Measurements from ENCODE around the gene NT5DC1.

The NT5DC1 gene

DNA sequence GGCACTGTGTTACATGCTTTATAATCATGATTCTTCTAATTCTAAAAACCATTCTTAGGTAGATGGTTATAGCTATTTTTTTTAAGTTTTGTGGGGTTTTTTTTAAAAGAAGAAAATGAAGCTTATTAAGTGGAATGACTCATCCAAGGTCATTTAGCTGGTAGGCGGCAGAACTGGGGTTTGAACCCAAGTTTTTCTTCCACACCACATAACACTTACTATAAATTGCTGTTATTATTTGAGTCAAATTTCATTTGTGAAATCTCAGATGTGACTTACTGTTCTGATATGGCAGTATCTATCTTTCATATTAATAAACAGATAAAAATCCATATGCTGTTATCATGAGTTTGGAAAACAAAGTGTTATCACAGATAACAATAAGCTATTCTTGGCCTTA is 35.7 kb downstream of the NT5DC1 start:
- no peak for DNase-seq (ENCODE audit: low read depth in 2 of 2, low spot score in 1 of 2)

DNA sequence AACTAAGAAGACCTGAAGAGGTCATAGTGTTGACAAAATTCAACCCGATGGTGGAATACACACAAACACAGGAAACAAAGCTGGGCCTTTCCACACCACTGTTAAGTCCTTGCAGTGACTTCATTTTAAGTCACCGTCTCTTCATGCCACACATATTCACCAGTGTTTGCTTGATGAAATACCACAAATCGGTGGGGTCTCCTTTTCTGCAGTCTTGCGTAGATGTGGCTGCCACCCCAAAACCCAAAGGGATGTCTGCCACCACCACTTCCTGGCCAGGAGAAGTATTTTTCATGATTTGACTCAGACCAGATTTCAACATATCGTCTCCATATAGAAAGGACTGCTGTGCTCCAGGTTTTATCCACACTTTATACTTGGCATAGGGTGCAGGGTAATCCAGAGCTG is 36.3 kb downstream of the NT5DC1 start:
- no peak for DNase-seq (ENCODE audit: low read depth in 2 of 2, low spot score in 1 of 2)

DNA sequence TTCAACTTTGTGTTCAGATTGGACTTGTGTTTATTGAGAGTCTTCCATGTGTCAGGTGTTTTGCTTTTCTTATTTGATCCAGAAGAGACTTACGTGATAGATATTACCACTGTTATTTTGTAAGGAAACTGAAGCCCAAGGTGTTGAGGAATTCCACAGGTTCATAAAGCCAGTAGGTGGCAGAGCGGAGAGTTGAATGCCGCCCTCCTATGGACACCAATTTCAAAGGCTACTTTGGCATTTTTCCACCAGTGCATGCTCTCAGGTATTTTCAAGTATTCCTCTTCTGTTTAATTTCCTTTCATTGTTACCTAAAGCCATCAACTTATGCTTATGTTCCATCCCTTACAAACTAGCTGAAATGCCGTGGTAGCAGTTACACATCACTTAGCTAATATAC is 39.3 kb downstream of the NT5DC1 start:
- no peak for DNase-seq (ENCODE audit: low read depth in 2 of 2, low spot score in 1 of 2)

DNA sequence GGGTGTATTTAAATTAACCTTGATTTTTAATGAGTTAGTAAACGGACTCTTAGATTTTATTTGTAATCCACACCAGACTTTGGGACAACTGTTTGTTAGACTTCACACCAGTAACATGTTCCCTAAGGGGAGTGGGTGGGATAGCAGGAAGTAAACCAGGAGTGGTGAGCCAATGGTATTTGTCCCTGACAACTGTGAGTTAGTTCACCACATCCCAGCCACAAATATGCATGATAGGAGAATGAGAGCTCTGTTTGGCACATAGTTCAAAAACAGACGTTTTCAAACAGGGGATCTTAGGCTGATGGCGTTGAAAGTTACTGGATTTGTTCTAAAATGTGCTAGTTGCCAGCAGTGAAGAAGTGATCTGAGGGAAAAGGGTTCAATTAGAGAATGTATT is 44.0 kb downstream of the NT5DC1 start:
- no peak for DNase-seq (ENCODE audit: low read depth in 2 of 2, low spot score in 1 of 2)

DNA sequence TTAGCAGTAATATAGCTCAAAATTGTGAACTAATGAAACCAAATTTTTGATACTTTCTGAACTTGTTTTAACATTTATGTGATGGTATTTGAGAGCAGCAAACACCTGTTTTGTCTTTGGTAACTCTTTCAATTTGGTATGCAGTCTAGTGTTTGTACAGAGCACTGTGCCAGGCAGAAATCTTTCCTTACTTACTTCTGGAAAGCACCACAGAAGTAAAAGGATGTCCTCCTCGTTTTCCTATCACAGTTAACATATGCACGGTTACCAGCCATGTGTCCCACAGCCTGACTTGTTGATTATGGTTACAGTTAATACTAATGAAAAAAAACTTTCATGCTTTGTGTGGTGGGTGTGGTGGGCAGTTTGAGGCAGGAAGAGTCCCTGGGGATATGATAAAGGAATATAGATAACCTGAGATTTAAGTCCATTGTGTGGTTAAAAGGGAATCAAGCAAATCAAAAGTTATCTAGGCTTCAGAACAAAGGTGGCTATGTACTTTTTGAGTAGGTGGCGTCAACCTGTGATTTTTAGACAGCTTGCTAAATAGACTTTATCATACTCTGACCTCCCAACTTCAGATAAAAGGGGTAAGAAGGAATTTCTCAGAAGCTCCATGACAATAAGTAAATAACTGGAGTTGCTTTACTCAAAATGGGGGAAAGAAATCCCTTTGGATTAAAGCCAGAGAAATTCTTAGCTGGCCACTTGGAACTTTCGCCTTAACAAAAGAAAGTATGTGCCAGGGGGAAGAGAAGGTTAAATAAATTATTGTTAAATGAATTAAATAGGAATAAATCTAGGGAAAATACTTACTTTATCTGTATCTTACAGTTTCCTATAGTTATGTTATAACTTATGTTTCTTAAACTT is 45.4 kb downstream of the NT5DC1 start:
- no peak for DNase-seq (ENCODE audit: low read depth in 2 of 2, low spot score in 1 of 2)

DNA sequence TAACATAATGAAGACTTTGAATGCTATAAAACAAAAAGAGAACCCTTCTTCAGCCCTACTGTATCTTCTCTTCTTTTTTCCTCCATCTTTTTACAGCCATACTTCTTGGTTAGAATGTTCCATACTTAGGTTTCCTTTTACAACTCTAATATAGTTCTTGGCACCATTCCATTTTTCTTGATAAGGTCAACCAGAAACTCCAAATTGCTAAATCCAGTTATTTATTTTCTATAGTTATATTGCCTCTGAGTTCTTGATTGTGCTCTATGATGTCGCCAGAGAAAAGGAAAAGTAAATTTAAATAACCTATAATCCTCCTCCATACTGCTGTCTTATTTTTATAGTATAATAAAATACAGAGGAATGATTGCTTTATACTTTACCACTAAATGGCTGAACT is 52.0 kb downstream of the NT5DC1 start:
- DNase-seq (ENCODE audit: low read depth in 2 of 2, low spot score in 1 of 2) = no peak

DNA sequence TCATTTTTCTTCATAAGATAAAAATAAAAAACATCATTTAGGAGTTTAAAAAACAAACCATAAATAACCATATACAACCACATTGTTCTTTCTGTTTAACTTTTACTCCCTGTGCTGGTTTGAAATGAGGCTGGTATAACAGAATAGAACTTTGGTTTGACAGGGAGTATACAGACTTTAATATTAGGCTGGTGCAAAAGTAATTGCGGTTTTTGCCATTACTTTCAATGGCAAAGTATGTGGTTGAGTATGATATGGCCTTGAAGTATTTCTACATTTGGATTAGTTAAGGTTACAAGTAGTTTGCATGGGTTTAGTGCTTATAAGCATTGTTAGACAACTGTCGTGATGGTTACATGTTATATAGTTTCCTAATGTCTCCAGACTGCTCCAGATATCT is 54.2 kb downstream of the NT5DC1 start:
- DNase-seq (ENCODE audit: low read depth in 2 of 2, low spot score in 1 of 2) = no peak

DNA sequence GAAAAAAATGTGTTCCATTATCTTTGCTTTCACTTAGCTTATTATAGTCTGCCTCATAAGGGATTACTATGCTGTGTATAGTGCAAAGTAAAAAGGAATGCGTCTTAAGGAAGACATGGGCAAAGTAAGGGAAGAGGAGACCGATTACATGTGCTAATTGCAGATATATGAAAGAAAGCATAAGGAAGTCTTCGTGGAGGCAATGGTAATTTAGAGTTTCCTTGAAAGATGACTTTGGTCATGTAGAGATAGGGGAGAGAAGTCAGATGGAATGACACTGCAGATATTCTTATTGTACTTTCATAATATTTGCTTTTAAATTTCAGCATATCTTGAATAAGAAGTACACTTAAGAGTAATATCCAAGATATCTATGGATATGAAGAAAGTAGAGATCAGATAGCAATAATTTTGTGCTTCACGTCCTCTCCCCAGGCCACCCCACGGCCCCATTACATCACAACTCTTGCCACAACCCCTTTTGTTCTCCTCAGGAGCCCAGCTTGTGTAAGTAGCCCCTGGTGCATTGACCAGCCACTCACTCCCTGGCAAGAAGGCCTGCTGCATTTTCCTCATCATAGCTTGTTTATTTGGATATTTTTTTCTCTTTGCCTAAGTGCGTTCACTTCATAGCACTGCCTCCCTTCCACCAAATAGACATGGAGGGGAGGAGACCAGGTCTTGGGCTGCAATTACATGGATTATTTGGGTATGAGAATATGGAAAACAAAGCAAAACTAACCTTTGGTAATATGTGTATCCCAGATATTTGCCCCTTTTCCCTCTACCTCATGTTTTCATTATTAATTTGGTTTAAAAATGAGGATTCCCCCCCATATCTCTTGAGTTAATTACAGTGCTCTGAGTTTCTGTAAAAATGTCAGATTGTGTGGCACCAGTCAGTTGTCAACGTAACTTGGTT is 56.0 kb downstream of the NT5DC1 start:
- DNase-seq (ENCODE audit: low read depth in 2 of 2, low spot score in 1 of 2) = no peak

DNA sequence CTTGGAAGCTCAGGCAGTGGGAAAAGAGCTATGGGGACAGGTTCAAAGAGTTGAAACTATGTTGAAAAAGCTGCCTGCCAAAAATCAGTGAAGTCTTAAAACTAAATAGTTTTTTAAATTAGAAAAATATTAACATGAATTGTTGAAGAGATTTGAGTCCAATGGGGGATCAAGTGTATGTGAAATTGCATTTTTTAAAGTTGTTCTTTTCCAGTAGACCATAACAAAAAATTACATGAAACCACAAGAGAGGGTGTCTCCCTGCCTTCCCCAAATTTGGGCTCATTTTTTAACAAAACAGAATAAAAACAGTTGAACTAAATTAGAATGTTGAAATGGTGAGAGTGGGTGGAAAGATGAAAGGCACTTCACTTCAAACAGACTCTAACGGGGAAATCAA is 56.7 kb downstream of the NT5DC1 start:
- DNase-seq (ENCODE audit: low read depth in 2 of 2, low spot score in 1 of 2) = no peak

DNA sequence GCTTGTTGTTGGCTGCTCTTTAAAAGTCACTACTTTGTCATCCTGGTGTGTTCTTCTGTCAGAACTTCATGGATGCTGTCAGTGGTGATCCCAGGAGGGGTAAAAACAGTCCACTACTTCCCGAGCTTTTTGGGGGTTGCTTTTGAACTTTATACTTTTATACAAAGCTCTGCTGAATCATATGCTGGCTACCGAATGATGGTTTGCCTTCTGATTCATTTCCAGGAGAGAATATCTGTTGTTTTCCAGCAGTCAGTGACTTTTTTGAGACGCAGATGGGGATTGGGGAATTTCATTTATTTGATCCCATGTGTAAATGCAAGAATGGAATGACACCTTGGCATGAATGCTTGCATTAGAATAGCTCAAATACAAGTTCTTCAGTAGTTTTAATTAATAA is 58.0 kb downstream of the NT5DC1 start:
- no peak for DNase-seq (ENCODE audit: low read depth in 2 of 2, low spot score in 1 of 2)

DNA sequence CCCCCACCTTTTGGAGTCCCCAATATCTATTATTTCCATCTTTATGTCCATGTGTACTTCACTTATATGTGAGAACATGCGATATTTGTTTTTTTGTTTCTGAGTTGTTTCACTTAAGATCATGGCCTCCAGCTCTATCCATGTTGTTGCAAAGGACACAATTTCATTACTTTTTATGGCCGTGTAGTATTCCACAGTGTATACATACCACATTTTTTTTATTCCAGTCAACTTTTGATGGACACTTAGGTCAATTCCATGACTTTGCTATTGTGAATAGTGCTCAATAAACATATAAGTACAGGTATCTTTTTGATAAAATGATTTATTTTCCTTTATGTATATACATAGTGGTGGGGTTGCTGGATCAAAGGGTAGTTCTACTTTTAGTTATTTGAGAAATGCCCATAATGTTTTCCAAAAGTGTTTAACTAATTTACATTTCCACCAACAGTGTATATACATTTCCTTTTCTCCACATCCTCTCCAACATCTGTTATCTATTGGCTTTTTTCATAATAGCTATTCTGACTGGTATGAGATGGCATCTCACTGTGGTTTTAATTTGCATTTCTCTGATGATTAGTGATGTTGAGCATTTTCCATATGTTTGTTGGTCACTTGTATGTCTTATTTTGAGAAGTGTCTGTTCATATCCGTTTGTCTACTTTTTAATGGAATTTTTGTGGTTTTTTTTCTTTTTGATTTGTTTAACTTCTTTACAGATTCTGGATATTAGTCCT is 59.3 kb downstream of the NT5DC1 start:
- no peak for DNase-seq (ENCODE audit: low read depth in 2 of 2, low spot score in 1 of 2)

DNA sequence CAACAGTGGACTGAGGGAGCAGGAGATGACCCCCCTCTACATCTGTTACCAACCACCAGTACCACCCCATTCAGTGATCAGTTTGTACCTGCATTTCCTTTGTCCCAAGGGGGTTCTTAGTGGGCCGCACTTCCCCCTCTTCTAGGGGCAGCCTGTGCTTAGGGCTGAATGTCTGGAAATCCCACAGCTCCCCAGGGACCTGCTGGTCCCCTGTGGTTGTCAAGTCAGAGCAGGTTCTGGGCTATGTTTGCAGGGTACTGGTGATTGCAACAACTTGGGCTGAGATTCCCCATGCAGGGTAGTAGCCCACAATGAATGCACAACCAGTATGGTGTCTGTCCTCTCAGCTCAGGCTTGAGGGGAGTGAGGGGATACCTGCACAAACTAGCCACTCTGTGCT is 64.9 kb downstream of the NT5DC1 start:
- DNase-seq (ENCODE audit: low read depth in 2 of 2, low spot score in 1 of 2) = no peak

DNA sequence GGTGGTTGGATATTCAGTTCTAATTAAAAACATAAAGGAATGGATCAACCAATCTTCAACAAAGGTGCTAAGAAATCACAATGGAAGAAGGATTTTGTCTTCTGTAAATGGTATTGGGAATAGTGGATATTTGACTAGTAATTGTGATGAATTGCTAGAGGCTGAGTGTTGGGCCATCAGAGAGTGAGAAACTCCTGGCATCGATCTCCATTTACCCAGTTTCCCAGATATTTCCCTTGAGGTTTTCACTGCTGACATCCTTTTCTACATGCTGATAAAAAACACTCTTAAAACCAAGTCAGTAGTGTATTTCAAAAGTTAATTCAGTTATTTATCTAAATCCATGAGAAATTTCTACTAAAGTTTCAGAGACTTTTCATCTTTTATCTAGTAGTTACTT is 65.7 kb downstream of the NT5DC1 start:
- DNase-seq (ENCODE audit: low read depth in 2 of 2, low spot score in 1 of 2) = no peak

DNA sequence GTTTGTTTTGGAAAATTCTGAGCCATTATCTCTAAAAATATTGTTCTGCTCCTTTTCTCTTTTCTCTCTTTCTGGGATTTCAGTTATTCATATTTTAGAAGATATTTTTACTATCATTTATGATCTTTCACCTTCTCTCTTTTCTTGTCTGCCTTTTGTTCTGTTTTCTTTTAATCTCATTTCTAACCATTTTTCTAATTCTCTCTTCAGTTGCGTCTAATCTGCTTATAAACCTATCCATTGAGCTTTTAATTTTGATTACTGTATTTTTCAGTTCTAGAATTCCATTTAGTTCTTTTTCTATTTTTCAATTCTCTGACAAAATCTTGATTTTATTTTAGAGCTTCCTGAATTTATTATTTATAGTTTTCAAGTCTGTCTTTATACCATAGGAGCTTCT is 67.5 kb downstream of the NT5DC1 start:
- no peak for DNase-seq (ENCODE audit: low read depth in 2 of 2, low spot score in 1 of 2)

DNA sequence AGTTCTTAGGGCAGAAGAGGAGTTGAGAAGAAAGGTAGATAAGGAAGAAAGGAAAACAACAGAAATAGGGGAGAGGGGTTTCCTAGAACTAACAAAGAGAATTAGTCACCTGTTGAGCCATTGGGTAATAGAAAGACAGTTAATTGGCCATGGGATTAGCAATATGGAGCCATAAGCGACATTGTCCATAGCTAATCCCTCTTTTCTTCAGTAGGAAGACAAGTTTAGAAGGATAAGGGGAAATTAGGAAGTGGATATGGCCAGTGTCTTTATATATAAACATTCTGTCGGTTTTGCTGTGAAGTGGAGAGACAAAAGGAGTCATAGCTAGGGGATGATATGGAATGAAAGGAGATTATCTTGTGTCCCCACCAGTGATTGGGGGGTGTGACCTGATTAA is 69.2 kb downstream of the NT5DC1 start:
- DNase-seq (ENCODE audit: low read depth in 2 of 2, low spot score in 1 of 2) = no peak

DNA sequence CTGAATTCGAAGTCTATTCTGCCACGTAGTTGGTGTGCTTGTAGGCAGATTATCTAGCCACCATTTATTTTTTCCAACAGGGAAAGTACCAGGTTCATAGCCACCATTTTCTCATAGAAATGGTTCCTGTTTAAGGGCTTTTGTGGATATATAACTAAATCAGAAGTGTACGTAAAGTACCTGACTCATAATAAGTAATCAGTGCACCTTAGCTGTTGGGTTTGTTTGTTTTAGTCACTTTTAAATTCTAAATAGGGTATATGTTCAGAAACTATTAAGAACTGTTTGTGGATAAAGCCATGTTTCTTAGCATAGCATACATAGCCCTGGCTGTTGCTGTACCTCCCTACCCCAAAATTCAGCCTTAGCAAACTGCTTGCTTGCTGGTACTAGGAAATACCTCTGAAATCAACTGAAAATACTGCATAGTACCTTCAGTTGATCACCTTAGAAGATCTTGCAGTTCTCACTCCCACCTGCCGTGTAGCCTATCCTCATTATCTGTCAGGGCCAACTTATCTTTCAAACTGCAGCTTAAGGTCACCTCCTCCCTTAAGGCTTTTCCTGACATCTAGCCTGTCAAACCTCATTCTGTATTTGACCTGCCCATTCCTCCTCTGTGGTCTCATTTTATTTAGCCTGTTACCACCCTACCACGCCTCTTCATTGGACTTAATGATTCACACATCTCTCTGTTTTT is 69.9 kb downstream of the NT5DC1 start:
- no peak for DNase-seq (ENCODE audit: low read depth in 2 of 2, low spot score in 1 of 2)

DNA sequence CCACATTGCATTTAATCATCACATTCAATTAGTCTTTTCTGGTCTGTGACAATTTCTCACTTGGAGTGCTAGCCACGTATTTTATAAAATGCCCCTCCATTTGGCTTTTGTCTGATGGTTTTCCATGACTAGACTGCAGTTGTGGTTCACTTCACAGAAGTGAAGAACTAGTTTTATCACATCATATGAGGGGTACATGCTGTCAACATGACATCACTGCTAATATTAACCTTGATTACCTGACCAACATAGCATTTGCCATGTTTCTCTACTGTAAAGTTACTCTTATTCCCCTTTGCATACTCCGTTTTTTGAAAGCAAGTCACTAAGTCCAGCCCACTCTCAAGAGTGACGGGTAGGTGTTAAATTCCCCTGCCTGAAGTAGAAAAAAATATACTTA is 73.3 kb downstream of the NT5DC1 start:
- no peak for DNase-seq (ENCODE audit: low read depth in 2 of 2, low spot score in 1 of 2)

DNA sequence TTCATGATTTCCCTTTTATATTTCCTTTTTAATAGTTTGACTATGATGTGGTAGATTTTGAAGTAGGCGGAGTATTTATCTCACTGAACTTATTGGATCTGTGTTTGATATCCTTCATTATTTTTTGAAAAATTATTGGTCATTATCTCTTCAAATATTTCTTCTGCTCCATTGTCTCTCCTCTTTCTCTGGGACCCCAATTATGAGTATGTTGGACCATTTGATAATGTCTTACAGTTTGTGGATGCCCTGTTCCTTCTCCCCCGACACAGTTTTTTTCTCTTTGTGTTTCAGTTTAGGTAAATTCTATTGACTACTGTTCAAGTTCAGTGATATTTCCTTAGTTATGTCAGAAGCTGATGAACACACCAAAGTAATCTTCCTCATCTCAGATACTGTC is 74.7 kb downstream of the NT5DC1 start:
- DNase-seq (ENCODE audit: low read depth in 2 of 2, low spot score in 1 of 2) = no peak

DNA sequence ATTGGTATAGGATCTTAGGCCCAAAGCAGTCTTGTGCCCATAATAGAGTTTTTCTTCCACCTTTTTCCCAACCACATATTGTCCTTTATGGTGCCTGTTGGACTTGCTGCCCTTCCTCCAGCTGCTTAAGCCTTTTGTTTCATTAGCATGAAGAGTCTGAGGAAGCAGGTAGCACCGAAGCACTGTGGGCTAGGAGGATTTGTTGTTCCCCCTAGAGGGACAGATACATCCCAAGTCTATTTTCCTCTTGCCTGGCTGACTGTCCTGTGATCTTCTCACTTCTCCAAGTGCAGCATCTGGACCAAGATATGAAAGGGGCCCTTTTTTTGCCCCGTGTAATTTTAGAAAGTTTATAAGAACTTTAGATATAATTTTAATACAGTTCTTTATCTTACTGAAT is 75.9 kb downstream of the NT5DC1 start:
- no peak for DNase-seq (ENCODE audit: low read depth in 2 of 2, low spot score in 1 of 2)

DNA sequence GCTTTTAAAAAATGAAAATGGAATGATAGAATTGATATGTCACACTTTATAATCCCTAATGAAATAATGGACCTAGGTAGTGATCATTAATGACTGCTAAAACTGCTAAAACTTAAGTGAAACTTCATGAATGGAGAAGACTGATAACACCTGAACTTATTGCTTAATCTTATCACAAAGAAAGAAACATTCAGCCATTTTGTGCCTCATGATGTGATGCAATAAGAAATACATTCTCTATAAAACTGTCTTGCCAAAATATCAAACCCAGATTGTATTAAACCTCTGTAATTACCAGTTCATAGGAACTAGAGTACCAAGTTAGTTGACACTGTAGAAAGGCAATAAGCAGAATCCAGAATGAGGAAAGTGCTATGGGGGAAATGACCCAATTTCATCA is 79.7 kb downstream of the NT5DC1 start:
- DNase-seq (ENCODE audit: low read depth in 2 of 2, low spot score in 1 of 2) = no peak

DNA sequence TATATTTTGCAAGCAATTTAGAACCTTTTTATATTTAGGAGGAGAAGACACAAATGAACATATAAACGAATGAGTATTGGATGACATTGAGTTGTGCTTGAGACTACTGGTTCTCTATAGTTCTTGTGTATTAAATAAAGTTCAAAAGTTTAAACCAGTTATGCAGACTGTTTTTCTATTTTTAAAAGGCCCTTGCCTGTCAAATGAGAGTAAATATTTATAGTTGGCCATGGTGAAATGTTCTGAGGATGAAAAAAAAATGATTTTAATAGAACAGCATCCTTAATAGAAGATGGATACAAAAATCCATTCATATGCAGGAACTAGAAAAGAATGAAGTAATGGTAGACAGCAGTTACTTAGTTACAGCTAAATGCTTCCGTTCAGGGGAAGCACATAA is 88.8 kb downstream of the NT5DC1 start:
- DNase-seq (ENCODE audit: low read depth in 2 of 2, low spot score in 1 of 2) = no peak

All from stimulated activated CD8-positive, alpha-beta memory T cell treated with anti-CD3 and anti-CD28 coated beads, Interleukin-4, amount 100 ng/mL, for 4 hours (primary cell).